Epithelial cell of esophagus (primary cell): ENCODE results near the gene ESYT2.
A peak's percentile ranks its signal among the peaks of the same experiment; 100 is the strongest.

ENCODE experiments used
- DNase-seq: peaks from one replicate; pipeline ENCODE4 v3.0.0; 2010; ENCODE audit warnings: low read depth
- H3K4me3 ChIP-seq: 2 replicates; pipeline ENCODE4 v1.5.1; 2011; ENCODE audit warnings: mild to moderate bottlenecking, low read length, control low read depth
- CTCF ChIP-seq: IDR thresholded peaks from 2 replicates; pipeline ENCODE4 v1.5.1; 2011; ENCODE audit warnings: low read depth, mild to moderate bottlenecking, low read length, control low read depth, inconsistent platforms; ENCODE audit not compliant: insufficient read depth; ENCODE audit errors: missing control alignments

ESYT2 gene

GRCh38 chr7:158783595-158783994, 45.7 kb downstream of the ESYT2 start:
- no peak overlapping the region for H3K4me3 ChIP-seq
- DNase-seq: peak; percentile 54
- no peak for TF ChIP-seq CTCF

GRCh38 chr7:158782761-158783401, 46.4 kb downstream of the ESYT2 start:
- peak; percentile 41 for TF ChIP-seq CTCF
- DNase-seq: peak; percentile 44
- H3K4me3 ChIP-seq: no peak overlapping the region

GRCh38 chr7:158781974-158782664, 47.2 kb downstream of the ESYT2 start:
- no peak for TF ChIP-seq CTCF
- no peak overlapping the region for H3K4me3 ChIP-seq
- DNase-seq: no peak

GRCh38 chr7:158781217-158781973, 47.9 kb downstream of the ESYT2 start:
- no peak for TF ChIP-seq CTCF
- DNase-seq: no peak
- no peak overlapping the region for H3K4me3 ChIP-seq

- TF ChIP-seq CTCF: no peak
- no peak for DNase-seq
- no peak overlapping the region for H3K4me3 ChIP-seq
These were observed 50.0 kb downstream of the ESYT2 start for GRCh38 chr7:158779061-158780000.

- no peak for DNase-seq
- no peak for TF ChIP-seq CTCF
- H3K4me3 ChIP-seq: no peak overlapping the region
These were observed 50.8 kb downstream of the ESYT2 start for GRCh38 chr7:158778471-158778870.
